ENCODE measurements around the gene MOK.

GRCh38 chr14:102235275-102235897 lies 69.6 kb downstream of the MOK start:
- TF ChIP-seq POLR2A (IDR thresholded peaks at IDR 0.05; ENCODE audit: low read depth, low read length) (no peak), POLR2AphosphoS5 (IDR thresholded peaks at IDR 0.05; ENCODE audit: low read depth, low read length) (no peak)

Measured in GM12891 (cell line).